ENCODE results near the gene DAB2. TPM values are rescaled to one million over a fixed set of nuclear protein-coding genes. Genes with fewer than 3 reads are reported as not detected.

DAB2 gene
- total RNA-seq, 3 donors from 2014 or later, result 112 to 240 (median 119) TPM

- Histone ChIP-seq H3K27ac (no peak overlapping the region), H3K4me1 (no peaks in the 10 kb centered on the region), H3K4me3 (no peak overlapping the region), H3K9me3 (no peaks in the 10 kb centered on the region), H3K27me3 (no peaks in the 10 kb centered on the region), H3K36me3 (no peaks in the 10 kb centered on the region)
- intact Hi-C loops (cut with DNase I; ENCODE audit: low total_unique reads), result no loop called here
- TF ChIP-seq POLR2A (IDR thresholded peaks at IDR 0.05) (no peak), POLR2AphosphoS5 (IDR thresholded peaks at IDR 0.05) (no peak), CTCF (IDR thresholded peaks at IDR 0.05) (no peak)
- no peak for DNase-seq (ENCODE audit: low spot score in 2 of 2)
Measured at GRCh38 chr5:39455645-39456044, 30.9 kb upstream of the DAB2 start.

- Histone ChIP-seq H3K9me3 (no peaks in the 10 kb centered on the region), H3K4me3 (no peak overlapping the region), H3K27ac (no peak overlapping the region), H3K36me3 (no peaks in the 10 kb centered on the region), H3K4me1 (no peaks in the 10 kb centered on the region), H3K27me3 (no peaks in the 10 kb centered on the region)
- DNase-seq (ENCODE audit: low spot score in 2 of 2), result no peak
- TF ChIP-seq POLR2AphosphoS5 (IDR thresholded peaks at IDR 0.05), result no peak
- TF ChIP-seq CTCF (IDR thresholded peaks at IDR 0.05), result no peak
- TF ChIP-seq POLR2A (IDR thresholded peaks at IDR 0.05), result no peak
- intact Hi-C loops (cut with DNase I; ENCODE audit: low total_unique reads), result no loop called here
Measured at GRCh38 chr5:39453606-39454005, 28.8 kb upstream of the DAB2 start.

GRCh38 chr5:39452846-39453245, 28.1 kb upstream of the DAB2 start:
- no peaks in the 10 kb centered on the region for H3K27me3 ChIP-seq
- H3K4me1 ChIP-seq, result no peaks in the 10 kb centered on the region
- no peaks in the 10 kb centered on the region for H3K9me3 ChIP-seq
- DNase-seq (ENCODE audit: low spot score in 2 of 2), result no peak
- intact Hi-C loops (cut with DNase I; ENCODE audit: low total_unique reads), result no loop called here
- TF ChIP-seq POLR2A (IDR thresholded peaks at IDR 0.05) (no peak), CTCF (IDR thresholded peaks at IDR 0.05) (no peak), POLR2AphosphoS5 (IDR thresholded peaks at IDR 0.05) (no peak)
- no peak overlapping the region for H3K4me3 ChIP-seq
- no peak overlapping the region for H3K27ac ChIP-seq
- H3K36me3 ChIP-seq, result no peaks in the 10 kb centered on the region

- Histone ChIP-seq H3K9me3 (no peaks in the 10 kb centered on the region), H3K4me1 (no peaks in the 10 kb centered on the region), H3K27ac (no peak overlapping the region), H3K27me3 (no peaks in the 10 kb centered on the region), H3K4me3 (no peak overlapping the region), H3K36me3 (no peaks in the 10 kb centered on the region)
- intact Hi-C loops (cut with DNase I; ENCODE audit: low total_unique reads), result no loop called here
- TF ChIP-seq CTCF (IDR thresholded peaks at IDR 0.05) (no peak), POLR2AphosphoS5 (IDR thresholded peaks at IDR 0.05) (no peak), POLR2A (IDR thresholded peaks at IDR 0.05) (no peak)
- no peak for DNase-seq (ENCODE audit: low spot score in 2 of 2)
Measured at GRCh38 chr5:39451276-39451941, 26.6 kb upstream of the DAB2 start.

- H3K27ac ChIP-seq, result no peak overlapping the region
- H3K4me1 ChIP-seq, result no peaks in the 10 kb centered on the region
- no peaks in the 10 kb centered on the region for H3K9me3 ChIP-seq
- TF ChIP-seq POLR2A (IDR thresholded peaks at IDR 0.05) (no peak), POLR2AphosphoS5 (IDR thresholded peaks at IDR 0.05) (no peak), CTCF (IDR thresholded peaks at IDR 0.05) (no peak)
- no peak overlapping the region for H3K4me3 ChIP-seq
- no peak for DNase-seq (ENCODE audit: low spot score in 2 of 2)
- H3K36me3 ChIP-seq, result no peaks in the 10 kb centered on the region
- H3K27me3 ChIP-seq, result no peaks in the 10 kb centered on the region
- intact Hi-C loops (cut with DNase I; ENCODE audit: low total_unique reads), result no loop called here
Measured at GRCh38 chr5:39450487-39450886, 25.7 kb upstream of the DAB2 start.

Data from breast epithelium (tissue), 4 donors.